Stimulated activated CD4-positive, alpha-beta T cell treated with anti-CD3 and anti-CD28 coated beads, Interleukin-4, amount 100 ng/mL, for 4 hours (primary cell): ENCODE data around the gene ITGBL1.

Source experiments
- DNase-seq, 2 experiments: peaks; one replicate each; pipeline ENCODE4 v3.0.0-alpha.2; 2020

Gene ITGBL1

DNA sequence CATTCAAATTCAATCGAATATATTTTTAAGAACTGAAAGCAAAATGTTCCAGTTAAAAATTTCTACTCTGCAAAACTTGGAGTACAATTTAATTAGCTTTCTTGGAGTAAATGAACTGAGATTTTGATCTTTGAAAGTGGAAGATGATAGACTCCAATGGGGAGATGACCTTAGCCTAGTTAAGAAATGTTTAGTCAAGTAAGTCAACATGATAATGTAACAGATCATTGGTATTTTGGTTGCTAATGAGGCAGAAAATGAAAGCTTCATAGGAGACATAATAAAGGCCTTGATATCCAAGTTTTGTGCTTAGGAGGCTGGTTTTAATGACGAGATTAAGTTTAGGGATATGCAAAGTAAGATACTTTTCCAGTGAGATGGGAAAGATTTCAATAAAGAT, 181.7 kb downstream of the ITGBL1 start:
- DNase-seq: no peak

DNA sequence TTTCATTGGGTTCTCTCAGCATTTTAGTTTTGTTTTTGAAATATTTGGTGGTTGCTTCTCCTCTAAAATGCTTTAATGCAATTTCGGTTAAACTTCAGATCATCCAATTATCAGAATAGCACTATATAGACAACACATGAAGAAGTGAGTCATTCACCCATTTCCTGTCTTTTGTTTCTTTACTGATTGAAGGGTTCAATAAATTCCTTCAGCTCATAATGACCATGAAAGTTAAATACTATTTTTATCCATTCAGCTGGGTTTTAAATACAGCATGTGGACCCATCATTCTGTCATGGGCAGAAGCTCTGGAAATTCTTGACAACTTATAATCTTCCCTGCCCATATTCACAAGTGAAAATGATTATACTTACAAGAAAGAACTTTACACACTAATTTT, 187.2 kb downstream of the ITGBL1 start:
- DNase-seq: no peak

DNA sequence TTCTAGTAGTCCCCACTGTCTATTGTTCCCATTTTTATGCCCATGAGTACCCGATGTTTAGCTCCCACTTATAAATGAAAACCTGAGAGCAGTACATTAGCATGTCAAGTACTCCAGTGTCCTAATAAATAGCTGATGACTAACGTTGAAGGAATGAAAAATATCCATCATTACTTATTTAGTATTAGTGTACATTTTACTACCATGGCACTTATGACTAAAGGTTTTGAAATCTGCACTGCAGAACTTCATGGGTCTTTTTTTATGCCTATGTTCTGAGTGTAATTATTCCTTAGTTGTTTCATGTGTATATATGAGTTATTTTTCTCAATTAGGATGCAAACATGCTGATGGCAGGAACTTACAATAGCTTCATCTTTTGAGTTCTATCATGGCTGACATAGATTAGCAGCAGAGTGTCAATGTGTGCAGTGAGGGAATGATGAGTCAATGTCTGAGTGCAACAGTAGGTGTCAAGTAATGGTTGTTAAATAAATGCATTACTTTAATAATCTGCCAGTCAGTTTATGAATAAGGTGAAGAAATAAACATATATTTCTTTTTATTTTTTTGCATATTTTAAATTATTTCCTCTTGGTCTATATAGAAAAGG, 188.4 kb downstream of the ITGBL1 start:
- DNase-seq: no peak

DNA sequence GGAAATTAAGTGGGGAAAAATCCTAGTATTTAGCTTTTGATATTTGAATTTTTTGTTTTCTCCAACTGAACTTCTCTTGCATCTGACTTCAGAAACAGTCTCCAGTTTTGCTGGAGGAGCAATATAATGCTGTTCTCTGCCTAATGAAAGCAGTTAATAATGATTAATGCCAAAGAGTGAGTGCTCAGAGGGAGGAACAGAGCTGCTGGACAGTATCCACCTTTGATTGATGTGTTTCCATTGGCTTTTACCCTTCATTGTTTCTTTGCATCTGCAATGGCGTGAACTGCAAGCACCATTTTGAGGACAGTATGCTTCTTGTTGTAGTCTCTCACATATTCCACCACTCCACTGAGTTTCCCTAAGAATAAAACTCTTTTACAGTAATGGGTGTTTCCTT, 193.4 kb downstream of the ITGBL1 start:
- no peak for DNase-seq

DNA sequence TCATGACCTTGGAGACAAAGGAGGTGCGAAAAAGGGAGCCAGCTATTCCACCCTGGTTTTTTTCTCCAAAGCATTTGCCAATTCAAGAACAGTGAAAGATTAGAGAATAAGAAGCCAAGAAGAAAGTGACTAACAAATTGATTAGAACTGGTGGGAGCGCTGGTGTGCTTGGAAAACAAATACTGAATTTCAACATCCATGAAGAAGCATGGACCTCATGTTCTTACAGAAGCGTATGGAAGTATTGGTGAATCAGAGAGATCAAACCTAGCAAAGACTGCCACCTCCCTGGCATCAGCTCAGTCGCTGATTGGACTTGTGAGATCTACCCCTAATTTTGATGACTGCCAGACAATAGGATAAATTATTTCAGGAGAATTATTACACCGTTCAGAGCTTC, 195.3 kb downstream of the ITGBL1 start:
- DNase-seq: no peak

DNA sequence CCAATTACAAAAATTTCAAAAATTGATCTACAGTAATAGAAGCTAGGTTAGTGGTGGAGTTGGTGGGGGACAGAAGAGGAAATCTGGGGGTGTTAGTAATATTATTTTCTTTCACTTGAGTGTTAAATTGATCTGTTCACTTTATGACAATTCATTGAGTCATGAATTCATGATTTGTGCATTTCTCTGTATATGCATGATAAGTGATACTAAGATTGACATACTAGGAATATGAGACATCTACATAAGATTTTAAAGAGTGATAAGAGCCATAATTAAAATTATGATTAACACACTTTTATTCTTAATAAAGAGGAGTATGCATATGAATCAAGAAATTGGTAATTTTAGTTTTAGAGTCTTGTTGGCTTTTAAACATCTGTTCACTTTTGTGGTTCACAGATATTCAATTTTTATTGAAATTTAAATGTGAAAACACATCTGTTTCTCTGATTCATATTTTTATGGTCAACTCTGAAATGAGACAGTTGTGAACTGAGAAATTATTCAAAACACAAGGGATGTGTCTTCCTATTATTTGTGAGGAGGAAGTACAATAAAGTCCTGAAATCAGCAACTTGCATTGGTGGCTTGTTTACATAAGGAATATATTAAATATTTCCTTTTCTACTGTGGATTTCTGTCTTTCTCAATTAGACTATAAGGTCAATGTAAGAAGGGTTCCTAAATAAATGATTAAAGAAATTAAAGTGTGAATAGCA, 196.5 kb downstream of the ITGBL1 start:
- no peak for DNase-seq

DNA sequence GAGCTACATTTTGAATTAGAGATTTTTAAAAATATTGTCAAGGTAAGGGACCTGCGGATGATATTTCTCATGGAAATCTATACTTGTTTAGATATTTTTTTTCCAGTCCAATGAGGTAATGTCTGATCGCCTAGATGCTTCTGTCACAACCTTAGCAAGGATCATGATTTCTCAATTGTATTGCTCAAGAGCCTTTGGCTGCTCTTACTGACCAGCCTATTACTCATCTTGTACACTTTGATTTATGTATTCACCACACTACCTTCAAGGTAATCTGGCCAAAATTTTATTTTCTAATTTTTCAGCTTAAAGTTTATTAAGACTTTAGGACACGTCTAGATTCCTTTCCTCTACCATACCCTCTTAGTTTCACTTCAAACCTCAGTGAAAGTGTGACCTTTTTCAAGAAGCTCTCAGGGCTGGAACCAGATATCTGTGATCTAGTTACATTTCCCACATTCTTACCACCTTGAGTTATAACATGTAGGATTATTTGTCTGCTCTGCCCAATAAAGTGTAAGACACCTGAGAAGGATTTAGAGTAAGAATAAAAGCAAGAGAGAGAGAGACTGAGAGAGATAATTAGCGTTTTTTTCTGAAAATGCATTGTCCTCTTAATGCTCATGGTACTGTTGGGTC, 197.1 kb downstream of the ITGBL1 start:
- no peak for DNase-seq

DNA sequence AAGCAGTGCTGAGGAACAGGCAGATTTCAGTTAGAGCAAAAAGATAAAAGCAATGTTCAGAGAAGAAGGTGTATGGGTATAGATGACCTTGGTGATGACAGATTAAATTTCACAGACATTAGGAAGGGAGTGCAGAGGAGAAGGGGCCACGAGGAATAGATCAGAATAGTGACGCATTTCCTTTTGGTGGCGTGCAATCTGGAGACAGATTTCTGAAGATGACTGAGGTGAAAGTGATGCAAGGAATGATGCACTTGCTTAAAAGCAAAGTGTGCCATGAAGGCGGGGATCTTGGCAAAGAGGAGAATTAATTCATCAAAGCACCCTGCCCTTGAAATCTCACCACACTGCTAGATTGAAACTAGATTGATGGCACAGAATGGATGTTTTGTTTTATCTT, 202.4 kb downstream of the ITGBL1 start:
- no peak for DNase-seq

DNA sequence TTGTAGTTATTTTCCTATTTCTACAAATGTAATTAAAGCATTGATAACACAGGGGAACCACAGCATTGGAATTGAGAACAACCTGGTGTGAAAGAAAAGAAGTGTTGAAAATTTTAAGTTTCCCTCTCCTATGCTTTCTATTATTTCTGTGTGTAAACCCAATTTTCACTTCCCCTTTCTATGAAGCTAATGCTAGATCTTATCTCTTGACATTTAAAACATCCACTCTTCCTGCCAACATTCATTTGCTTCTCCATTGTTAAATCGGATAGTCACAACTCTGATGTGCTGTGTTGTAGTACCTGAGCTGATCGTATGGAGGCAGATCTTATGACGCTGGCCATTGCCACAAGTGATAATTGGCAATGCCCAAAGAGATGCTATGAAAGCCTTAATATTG, 203.0 kb downstream of the ITGBL1 start:
- DNase-seq: no peak

DNA sequence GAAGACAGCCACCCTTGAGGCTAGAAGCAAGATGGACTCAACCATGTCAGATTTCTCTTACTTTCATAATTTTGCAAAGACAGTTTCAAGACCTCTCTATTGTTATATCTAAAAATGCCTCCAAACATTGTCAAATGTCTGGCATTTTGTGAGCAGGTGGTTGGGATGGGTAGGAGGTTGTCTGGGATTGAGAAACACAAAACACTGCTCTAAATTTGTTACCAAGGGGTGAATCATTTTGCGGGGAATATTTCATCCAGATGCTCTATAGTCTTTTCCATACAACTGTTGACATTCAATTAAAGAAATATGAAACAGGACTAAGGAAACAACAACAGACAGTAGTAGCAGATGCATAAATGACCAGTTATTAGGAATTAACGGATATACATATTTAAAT, 208.2 kb downstream of the ITGBL1 start:
- no peak for DNase-seq

DNA sequence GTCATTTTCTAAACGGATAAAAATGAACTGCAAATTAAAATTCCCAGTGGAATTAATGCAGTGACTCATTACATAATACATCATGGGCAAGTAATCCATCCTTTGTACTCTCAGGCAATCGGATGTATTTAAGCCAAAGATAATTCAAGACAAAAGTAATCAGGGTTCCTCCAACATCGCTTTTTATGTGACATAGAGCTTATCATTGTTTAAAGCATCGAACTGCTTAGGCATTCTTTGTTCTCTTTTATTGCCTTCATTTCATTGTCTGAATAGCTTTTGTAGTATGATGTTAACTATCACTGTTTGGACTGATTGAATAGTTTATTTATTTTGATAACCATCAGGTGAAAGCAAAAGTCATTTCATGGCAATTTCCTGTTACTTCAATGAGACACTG, 209.4 kb downstream of the ITGBL1 start:
- no peak for DNase-seq

DNA sequence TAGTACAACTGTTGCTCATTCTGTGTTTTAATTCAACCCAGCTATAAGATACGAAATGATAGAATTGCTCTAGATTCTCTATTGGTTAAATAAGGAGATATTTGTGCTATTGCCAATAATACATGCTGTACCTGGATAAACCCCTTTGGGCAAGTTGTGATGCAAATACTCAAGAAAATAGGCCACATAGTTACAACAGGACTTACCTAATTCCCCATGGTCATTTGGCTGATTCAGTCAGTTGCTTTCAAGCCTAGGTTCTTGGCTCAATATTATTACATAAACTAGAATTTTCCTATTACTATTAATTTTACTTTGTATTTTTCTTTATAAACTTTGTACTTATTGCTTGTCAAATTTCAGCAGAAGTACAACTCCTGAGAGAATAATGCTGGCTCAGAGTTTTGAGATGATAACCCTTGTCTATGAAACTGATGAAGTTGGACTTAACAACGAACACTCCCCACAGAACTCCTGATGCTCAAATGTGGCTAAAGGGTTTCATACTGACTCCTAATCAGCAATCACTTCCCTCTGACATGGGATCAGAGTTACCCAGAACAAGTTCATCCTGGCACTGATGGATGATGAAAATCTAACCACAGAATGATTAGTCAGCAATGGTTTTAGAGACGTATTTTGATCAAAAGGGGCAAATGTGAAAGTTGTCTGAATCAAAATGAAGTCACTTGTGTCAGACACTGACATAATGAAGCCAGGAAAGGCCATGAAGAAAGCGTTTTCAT, 221.1 kb downstream of the ITGBL1 start:
- no peak for DNase-seq

DNA sequence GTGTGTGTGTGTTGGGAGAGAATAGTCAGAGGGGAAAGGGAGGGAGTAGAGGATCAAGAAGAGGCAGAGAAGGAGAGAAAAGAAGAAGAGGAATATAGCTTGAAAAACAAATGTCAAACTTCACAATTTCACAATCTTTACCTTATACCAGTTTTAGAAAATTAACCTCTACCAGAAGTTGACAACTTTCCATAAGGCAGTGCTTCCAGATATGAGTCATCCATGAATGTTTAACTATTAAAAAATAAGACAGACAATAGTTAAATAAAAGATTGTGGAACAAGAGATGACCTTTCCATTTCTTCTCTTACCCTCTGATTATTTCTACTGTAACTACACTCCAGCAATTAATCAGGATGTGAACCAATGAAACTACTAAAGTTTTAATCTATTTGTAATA, 229.4 kb downstream of the ITGBL1 start:
- no peak for DNase-seq

DNA sequence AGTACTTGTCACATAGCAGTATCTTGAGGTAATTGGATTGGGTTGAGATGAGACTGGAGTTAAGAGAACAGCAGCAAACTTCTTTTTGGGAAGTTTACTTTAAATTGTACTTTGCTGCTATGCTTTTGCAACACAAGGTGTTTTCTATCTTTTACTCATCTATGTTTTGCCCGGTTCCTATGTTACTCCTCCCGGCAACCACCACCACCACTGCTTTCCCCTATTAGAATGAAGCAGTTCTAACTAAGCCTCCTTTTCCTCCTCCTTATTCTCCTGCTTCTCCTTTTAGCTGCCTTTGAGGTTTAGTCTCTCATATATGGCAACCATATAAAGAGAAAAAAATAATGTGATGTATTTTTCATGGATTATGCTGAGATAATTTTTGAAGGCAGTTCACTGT, 233.5 kb downstream of the ITGBL1 start:
- DNase-seq: no peak

DNA sequence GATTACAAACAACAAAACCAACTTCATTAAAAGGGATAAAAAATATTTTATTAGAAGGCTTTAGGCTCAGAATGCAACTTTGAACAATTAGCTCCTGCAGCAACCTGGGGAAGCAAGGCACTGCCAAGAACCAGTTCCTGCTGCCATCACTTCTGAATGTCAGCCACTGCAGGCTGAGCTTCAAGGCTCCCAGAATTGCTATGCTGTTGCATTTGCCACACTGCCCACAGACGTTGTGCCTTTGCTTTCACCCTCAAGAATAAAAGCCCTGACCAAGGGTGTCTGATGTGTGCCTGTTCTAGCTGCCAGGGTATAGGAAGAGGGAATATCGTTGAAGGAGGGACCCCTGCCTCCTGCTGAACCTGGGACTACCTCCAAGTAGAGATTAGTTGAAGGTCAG, 238.4 kb downstream of the ITGBL1 start:
- DNase-seq: no peak

DNA sequence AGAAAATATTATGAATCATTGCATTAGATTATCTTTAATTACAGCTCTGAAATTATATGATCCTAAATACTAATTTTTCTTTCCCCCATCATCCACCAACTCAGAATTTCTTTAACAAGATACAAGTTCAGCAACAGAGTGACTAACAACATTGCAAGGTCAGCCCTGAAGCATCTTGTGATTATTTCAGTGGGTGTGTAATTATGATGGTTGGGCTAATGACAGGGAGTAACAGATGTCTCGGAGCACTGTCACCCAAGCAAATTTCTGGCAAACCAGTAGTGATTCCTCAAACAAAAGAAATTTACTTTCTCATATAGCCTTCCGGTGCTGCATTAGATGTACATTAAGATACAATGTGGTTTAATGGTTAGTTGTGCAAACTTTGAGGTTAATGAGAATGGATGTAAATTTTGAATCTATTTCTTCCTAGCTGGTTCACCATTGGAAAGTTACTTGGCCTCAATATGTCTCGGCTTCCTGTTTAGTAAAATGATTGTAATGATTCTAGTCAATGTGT, 238.9 kb downstream of the ITGBL1 start:
- DNase-seq: no peak

DNA sequence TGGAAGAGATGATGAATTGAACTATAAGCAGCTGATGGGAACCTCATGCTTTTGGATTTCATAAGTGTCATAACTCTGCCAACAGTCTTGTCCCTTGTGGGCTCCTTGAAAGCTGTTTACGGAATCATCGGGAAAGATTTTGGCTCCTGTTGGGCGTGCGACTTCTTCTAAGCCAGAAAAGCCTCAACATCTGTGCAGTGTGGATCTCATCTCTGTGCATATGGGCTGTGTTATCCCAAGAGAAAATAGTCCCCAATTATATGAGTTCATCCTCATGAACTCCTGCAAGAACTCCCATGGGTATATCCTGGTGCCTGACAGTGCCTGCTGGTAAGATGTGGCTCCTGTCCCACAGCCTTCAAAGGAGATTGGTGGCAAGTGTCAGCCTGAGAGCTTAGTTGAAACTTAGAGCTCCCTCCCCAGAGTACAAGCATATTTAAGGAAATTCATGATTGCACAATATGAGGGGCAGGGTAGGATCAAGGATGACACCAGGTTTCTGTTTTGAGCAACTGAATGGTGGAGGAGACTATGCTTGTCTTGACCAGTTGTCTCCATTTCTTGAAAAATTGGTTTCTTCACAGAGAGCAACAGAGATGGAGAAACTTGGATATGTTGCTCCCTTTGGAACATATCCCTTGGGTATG, 243.5 kb downstream of the ITGBL1 start:
- DNase-seq: no peak

DNA sequence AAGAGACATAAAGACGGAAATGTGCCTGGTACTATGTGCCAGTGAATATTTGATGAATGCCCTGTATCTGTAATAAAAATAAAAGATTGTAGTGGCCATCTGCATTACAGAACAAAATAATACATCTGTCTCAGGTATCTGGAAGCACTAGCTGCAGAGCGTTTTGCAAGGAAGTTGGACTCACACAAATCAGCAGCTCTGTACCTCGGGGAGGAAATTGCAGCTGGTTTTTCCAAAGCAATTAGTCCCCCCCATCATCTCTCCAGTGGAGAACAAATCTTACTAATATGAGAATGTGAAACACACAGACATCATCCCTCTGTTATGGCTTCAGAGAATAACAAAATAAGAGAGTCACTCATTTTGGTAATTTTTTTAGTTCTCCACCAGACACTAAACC, 245.3 kb downstream of the ITGBL1 start:
- DNase-seq: no peak

DNA sequence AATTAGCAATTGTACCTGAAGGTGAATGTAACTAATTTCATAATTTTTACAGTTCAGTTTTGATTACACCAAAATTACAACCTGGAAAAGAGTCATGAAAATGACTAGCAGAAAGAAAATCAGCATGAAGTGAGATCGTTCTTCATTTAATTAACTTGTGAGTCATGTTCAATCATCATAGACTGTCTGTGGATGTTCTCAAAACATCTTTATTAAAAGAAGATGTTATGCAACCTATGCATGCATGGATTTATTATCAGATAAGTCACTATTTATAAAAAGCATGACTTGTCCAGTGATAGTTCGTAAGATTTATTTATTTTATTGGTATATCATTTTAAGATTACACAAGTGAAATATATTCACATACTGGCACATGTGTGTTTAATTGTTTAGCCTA, 245.9 kb downstream of the ITGBL1 start:
- no peak for DNase-seq

DNA sequence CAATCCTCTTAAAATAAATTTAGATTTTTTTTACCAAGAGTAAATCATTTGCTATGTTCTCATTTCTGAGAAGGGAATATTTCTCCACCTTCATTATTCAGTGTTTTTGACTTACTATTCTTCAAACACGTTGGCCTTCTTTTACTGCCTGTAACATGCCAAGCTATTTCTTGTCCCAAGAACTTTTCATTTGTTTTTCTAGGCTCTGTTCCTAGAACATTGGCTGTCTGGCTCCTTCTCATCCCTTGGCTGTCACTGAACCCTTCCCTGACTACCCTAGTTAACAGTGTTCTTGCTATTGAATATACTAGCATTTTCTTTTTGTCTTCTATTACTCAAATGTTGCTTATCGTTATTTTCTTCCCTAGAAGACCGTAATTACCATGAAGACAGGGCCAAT, 248.1 kb downstream of the ITGBL1 start:
- no peak for DNase-seq

DNA sequence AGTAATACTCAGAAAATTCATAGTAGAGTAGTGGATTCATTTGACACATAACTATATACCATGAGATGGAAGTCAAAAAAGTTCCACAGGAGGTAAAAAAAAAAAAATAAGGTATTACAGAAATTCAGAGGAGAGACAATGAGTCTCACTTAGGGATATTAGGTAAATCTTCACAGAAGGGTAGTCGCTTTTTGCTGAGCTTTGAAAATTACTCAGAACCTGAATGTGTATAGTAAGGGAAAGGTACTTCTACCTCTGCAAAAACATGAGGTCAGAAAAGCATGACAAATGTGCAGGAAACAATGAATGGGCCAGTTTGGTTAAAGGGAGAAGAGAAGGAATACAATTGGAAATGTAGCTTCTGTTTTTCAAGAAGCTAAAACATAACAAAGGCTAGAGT, 250.6 kb downstream of the ITGBL1 start:
- DNase-seq: no peak

DNA sequence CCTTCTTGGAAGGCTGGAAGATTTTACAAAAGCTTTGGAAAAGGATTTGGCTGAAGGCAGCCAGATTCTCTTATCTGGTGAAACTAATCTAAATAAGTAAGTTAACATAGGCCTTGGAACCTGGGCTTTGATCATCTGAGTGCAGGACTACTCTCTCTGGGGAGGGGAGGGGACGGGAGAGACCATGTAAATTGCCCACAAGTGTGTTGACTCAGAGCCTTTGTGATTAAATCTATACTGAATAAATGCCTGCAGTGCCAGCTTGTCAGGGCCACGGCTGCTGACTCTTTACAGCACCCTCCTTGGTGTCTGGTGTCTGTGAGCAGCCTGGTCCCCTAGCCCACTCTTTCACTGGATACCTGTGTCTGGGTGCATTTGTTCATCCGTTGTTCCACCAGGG, 251.4 kb downstream of the ITGBL1 start:
- no peak for DNase-seq

DNA sequence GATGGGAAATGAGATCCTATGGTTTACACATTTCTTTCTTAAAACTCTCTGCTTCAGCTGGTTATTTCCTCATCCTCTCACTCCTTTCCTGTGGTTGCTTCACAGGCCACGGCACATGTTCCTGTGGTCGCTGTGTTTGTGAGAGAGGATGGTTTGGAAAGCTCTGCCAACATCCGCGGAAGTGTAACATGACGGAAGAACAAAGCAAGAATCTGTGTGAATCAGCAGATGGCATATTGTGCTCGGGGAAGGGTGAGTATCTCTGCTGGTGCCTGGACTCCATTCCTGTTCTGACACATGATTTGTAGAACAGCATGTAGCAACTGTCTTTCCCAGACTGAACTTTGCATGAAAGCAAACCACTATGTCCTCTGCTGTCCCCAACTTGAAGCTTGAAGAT, 254.2 kb downstream of the ITGBL1 start:
- DNase-seq: no peak
